Stimulated activated naive CD8-positive, alpha-beta T cell treated with anti-CD3 and anti-CD28 coated beads, Interleukin-15, Interleukin-2, amounts not matched to agents 100 ng/mL and 50 ng/mL, for 24 hours (primary cell): Measurements from ENCODE around the gene P2RY6.

Experiments
- H3K27ac Mint-ChIP-seq: one replicate; pipeline ENCODE4 v1.8.0; 2021; ENCODE audit warnings: mild to moderate bottlenecking, mixed read lengths
- H3K27me3 Mint-ChIP-seq: one replicate; pipeline ENCODE4 v1.8.0; 2021; ENCODE audit warnings: mixed read lengths
- H3K36me3 Mint-ChIP-seq: one replicate; pipeline ENCODE4 v1.8.0; 2021; ENCODE audit warnings: low read depth, mixed read lengths
- H3K4me1 Mint-ChIP-seq: one replicate; pipeline ENCODE4 v1.8.0; 2021; ENCODE audit warnings: low read depth, mixed read lengths
- H3K4me3 Mint-ChIP-seq: one replicate; pipeline ENCODE4 v1.8.0; 2021; ENCODE audit warnings: mild to moderate bottlenecking, mixed read lengths
- H3K9me3 Mint-ChIP-seq: one replicate; pipeline ENCODE4 v1.8.0; 2021; ENCODE audit warnings: mixed read lengths

P2RY6 gene

DNA sequence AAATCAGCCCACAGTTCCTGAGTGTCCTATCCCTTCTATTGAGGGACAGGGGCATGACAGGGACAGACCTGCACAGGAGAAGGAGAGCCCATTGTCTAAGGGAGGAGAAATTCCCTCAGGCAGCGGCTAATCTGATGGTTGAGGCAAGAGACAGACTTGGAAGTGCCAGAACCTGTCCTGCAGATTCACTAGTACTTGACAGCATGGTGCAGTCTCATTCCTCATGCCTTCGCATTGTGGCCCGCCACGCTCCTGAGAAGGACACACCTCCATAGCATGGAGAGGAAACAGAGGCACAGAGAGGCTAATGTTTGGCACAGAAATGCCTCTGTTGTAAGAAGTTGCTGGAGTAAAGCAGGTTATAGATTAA is 3.2 kb downstream of the P2RY6 start:
- H3K4me1 Mint-ChIP-seq = no peaks in the 10 kb centered on the region
- no peaks in the 10 kb centered on the region for H3K27me3 Mint-ChIP-seq
- no peak overlapping the region for H3K27ac Mint-ChIP-seq
- no peak overlapping the region for H3K4me3 Mint-ChIP-seq
- H3K9me3 Mint-ChIP-seq = no peaks in the 10 kb centered on the region
- H3K36me3 Mint-ChIP-seq = no peaks in the 10 kb centered on the region

GRCh38 chr11:73277467-73277866 is 5.3 kb downstream of the P2RY6 start:
- Mint-ChIP-seq H3K9me3 (no peaks in the 10 kb centered on the region), H3K27ac (no peak overlapping the region), H3K36me3 (no peaks in the 10 kb centered on the region), H3K4me3 (no peak overlapping the region), H3K27me3 (no peaks in the 10 kb centered on the region), H3K4me1 (no peaks in the 10 kb centered on the region)

- Mint-ChIP-seq H3K27me3 (no peaks in the 10 kb centered on the region), H3K4me3 (no peak overlapping the region), H3K9me3 (no peaks in the 10 kb centered on the region), H3K4me1 (no peaks in the 10 kb centered on the region), H3K27ac (no peak overlapping the region), H3K36me3 (no peaks in the 10 kb centered on the region)
These were observed 8.5 kb downstream of the P2RY6 start for GRCh38 chr11:73280626-73281025.

DNA sequence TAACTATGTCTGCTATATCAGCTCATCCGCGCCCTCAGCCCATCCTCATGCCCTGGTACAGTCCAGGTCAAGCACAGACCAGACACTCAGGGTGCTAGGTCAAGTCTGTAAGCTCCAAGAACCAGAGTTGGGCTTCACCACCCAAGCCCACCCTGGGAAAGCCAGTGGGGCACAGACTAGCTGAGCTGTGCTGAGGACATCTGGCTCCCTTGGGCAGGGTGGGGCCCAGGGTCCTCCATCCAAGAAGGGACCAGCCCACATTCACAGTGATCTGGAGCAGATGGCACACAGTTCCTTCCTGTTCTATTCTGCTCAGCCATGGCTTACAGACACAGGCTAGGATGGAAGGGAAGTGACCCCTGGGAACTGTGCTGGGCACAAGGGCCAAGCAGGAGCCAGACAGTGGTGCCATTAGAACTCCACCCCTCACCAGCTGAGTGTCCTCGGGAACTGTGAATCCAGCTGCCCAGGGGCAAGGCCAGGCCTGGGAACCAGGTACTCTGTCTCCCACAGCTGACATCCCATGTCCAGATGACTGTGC is 9.1 kb downstream of the P2RY6 start:
- Mint-ChIP-seq H3K36me3 (no peaks in the 10 kb centered on the region), H3K9me3 (no peaks in the 10 kb centered on the region), H3K27ac (no peak overlapping the region), H3K27me3 (no peaks in the 10 kb centered on the region), H3K4me1 (no peaks in the 10 kb centered on the region), H3K4me3 (no peak overlapping the region)

DNA sequence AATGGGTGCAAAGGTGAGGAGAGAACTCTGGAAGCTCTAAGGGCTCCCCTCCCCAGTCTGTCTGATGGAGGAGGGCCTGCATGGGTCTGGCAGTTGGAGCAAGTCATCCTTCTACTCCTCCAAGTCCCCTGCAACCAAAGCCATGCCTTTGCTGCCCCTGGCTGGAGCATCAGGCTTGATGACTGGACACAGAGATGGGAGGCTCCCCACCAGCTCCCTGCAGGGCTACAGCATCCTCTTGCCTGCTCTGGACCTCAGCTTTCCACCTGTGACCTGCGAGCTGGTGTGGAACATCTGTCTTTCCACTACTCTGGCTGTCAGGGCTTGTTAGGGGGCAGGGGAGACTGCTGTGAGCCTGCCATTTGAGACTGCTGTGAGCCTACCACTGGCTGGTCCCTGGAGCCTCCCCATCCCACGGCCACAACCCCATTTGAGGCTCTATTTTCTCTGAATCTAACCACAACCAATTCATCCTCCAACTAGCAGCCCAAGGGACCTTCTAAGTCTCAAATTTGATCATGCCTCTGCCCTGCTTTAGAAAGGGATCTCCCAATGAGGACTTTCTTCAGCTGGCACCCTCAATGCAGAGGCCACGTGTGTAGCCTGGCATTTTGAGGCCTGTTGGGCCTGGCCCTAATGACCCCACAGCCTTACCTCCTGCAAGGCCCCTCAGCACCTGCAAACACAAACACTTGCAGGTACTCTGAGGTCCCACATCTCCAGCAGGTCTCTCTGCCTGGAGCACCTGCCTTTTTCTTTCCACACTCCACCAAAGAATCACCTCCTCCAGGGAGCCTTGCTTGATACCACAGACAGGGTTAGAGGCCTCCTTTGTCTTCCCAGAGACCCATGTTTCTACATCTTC is 9.9 kb downstream of the P2RY6 start:
- no peaks in the 10 kb centered on the region for H3K9me3 Mint-ChIP-seq
- H3K27me3 Mint-ChIP-seq = no peaks in the 10 kb centered on the region
- no peak overlapping the region for H3K4me3 Mint-ChIP-seq

DNA sequence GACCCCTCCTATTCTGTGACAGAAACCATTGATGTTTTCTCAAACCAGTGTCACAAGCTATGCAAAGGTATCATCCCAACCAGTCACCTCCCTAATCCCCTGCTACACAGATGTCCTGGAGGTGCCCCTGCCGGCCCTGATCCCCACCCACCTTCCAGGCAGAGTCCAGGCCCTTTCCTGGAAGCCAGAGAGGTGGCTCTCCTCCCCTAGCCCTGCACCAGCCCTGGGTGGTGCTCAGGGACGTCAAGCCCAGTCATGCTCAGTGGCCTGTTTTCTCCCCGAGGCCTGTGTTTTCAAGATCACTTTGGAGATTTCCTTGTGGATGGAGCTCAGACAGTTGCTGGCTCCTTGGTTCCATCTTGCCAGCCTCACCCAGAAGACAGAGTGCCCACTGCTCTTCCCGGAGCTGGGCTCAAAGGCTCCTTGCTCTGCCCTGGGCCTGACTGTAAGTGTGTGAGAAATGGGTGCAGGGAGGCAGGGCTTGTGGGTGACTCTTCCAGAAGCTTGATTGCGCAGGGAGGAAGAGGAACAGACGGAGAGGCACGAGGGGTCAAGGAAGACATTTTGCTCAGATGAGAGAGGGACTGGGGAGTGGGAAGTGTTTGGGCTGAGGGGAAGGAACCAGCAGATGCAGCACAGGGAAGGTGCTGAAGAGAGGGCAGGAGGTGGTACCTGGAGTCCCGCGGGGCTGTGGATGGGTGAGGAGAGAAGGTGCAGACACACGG is 11.3 kb downstream of the P2RY6 start:
- Mint-ChIP-seq H3K27me3 (no peaks in the 10 kb centered on the region), H3K27ac (no peak overlapping the region), H3K4me1 (peaks cover 6% of the 10 kb centered on the region), H3K36me3 (no peaks in the 10 kb centered on the region), H3K4me3 (no peak overlapping the region), H3K9me3 (no peaks in the 10 kb centered on the region)

More for the DNA sequence above, 9.9 kb downstream of the P2RY6 start:
- Mint-ChIP-seq H3K27ac (no peak overlapping the region), H3K36me3 (no peaks in the 10 kb centered on the region), H3K4me1 (no peaks in the 10 kb centered on the region)

- Mint-ChIP-seq H3K4me3 (no peak overlapping the region), H3K27me3 (no peaks in the 10 kb centered on the region), H3K27ac (peak overlapping the region; percentile 38), H3K9me3 (no peaks in the 10 kb centered on the region), H3K36me3 (no peaks in the 10 kb centered on the region), H3K4me1 (peaks cover 11% of the 10 kb centered on the region)
These were observed 12.0 kb downstream of the P2RY6 start for GRCh38 chr11:73284106-73284505.

DNA sequence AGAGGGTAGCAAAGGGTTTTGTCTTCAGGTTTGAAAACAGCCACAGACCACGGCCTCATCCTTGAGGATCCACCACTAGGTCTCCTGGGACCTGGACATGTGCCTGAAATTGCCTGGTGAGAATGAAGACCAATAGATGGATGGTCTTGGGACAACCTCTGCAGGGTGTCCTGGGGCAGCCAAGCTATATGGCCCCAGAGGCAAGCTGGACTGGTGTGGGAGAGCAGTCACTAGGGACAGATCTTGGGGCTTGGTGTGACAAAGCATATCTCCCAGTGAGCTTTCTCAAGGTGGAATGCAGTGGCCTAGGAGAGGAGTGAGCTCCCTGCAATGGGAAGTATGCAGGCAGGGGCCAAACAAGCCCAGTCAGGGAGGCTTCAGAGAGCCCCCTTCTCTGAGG is 13.6 kb downstream of the P2RY6 start:
- Mint-ChIP-seq H3K27ac (no peak overlapping the region), H3K4me1 (peaks cover 16% of the 10 kb centered on the region), H3K27me3 (no peaks in the 10 kb centered on the region), H3K4me3 (no peak overlapping the region), H3K9me3 (no peaks in the 10 kb centered on the region), H3K36me3 (no peaks in the 10 kb centered on the region)

DNA sequence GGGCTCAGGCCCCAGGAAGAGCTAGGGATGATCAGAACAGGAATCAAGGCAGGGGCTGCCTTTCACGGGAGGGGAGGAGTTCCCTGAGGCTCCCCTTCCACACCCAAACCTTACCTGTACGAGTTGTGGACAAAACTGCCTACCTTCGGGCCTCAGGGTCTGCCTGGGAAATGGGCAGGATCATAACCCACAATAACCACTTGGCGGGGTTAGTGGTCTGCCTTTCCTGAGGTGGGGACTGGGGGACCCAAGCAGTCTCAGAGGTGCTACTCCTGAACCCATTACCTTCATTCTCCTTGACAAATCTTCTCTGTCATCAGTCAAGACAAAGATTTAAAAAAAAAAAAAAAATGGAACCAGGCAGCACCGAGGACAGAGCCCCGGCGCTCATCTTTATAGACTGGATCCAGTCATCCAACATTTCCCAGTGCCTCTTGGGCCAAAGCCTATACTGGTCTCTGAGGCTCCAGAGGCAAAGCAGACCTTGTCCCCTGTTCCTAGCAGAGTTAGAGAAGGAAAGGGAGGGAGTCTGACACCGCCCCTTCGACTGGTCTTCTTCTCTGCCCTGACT is 14.2 kb downstream of the P2RY6 start:
- H3K27ac Mint-ChIP-seq = no peak overlapping the region
- H3K9me3 Mint-ChIP-seq = no peaks in the 10 kb centered on the region
- H3K4me3 Mint-ChIP-seq = no peak overlapping the region
- no peaks in the 10 kb centered on the region for H3K27me3 Mint-ChIP-seq
- peaks cover 16% of the 10 kb centered on the region for H3K4me1 Mint-ChIP-seq
- no peaks in the 10 kb centered on the region for H3K36me3 Mint-ChIP-seq

DNA sequence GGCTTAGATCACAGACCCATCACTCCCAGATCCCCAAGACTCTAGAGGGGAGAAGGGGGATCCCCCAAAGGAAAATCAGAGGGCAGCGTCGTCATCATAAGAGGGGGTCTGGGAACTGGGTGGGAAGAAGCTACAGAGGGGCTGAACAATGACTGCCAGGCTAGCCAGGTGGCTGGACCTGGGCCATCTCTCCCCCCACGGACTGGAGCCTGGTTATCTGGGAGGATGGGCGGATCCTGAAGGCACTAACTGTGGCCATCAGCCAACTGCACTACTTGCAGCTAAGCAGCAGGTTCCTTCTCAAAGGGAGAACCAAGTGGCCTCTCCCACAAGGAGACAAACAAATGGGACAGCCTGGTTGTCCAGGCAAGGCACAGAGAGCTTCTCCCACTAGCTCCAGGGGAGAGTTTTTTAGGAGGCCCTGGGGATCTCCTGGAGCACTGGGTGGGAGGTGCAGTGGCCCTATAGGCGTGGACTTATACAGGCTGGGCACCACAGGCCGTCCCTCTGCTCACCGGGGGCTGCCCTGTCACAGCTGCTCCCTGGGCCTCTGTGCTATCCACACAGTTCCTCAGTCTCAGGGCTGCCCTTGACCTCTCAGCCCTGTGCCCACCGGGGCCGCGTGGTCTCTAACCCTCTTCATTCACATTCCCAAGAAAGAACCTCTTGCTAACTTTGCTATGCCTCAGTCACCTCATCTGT is 15.4 kb downstream of the P2RY6 start:
- Mint-ChIP-seq H3K9me3 (no peaks in the 10 kb centered on the region), H3K36me3 (no peaks in the 10 kb centered on the region), H3K27ac (no peak overlapping the region), H3K4me1 (peaks cover 16% of the 10 kb centered on the region), H3K27me3 (peaks cover 3% of the 10 kb centered on the region), H3K4me3 (no peak overlapping the region)

DNA sequence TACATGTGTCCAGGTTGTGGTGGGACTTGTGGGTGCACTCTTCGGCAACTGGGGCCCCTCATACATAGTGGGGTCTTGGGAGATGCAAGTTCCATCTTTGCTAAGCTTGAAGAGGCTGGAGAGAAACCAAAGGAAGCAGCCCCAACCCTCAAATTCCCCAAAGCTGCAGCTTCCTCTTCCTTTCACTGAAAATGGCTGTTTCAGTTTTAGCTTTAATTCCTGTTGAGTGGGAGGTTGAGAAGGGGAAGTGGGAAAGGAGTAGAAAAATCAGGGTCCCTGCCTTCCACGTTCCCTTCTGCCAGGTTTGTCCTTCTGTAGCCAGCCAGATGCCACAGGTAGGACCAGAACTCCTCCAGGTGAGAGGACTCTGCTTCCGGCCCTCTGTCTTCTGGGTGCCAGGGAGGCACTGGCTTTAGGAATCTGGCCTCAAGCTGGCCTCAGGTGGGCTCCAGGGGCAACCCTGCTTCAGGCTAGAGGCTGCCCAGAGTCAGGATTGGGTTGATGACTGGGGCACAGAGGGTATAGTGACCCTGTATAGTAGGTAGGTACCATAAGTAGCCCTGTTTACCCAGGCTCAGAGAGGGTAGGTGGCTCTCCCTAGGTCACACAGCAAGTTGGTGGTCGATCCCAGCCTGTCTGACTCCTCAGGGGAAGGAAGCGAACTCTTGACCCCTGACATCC is 16.2 kb downstream of the P2RY6 start:
- no peak overlapping the region for H3K4me3 Mint-ChIP-seq
- peaks cover 16% of the 10 kb centered on the region for H3K4me1 Mint-ChIP-seq
- no peak overlapping the region for H3K27ac Mint-ChIP-seq
- no peaks in the 10 kb centered on the region for H3K9me3 Mint-ChIP-seq
- H3K27me3 Mint-ChIP-seq = peaks cover 3% of the 10 kb centered on the region
- no peaks in the 10 kb centered on the region for H3K36me3 Mint-ChIP-seq

DNA sequence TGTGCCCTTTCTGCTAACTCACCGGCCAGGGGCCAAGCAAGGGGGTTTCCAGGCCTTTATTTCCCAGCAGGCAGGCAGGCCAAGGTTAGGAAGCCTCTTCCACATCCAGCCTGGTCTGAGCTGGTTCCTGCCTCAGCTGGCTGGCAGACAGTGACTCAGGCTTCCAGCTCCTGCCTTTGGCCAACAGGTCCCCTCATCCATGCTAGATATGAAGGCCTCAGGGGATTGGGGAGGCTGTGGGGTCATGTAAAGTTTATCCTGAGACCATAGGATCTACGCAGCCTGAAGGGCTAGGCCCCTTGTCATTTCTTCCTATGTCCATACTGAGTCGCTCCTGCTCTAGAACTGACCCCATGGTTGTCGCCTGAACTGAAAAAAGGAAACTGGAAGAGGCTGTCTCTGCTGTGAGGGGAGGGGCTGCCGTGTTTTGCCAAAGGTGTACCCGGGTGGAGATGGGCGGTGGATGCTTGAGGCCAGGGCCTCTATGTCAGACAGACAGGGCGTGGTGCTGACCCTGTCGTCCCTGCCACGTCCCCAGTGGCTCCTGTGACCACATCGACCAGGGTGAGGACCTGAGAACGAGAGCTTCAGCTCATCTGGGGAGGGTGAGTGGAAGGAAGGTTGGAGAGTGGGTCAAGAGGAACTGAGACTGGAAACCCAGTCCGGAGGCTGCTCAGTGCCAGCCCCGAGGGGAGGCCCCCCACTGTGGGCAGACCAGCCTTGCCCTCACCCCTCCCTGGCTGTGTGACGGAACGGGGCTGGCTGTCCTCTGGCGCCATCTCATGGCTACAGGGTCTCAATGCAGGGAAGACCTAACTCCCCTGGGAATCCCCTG is 17.0 kb downstream of the P2RY6 start:
- Mint-ChIP-seq H3K9me3 (no peaks in the 10 kb centered on the region), H3K4me3 (peak overlapping the region; percentile 35), H3K4me1 (peaks cover 16% of the 10 kb centered on the region)

DNA sequence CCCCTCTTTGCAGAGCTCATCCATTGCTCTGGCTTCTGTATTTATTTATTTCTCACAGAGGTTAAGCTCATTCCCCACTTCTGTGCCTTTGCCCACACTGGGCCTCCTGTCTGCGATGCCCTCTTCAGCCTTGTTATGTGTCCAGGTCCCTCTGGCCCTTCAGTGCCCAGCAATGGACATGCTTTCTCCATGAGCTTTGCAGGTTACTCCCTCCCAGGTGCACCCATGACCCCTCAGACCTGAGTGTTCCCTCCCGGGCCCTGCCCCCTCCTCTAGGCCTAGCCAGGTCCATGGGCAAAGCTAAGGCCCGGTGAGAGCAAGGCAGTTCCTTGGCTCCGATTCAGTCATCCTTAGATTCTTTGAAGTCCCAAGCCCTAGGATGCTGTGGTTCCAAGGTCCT is 18.4 kb downstream of the P2RY6 start:
- H3K4me3 Mint-ChIP-seq = no peak overlapping the region
- H3K27ac Mint-ChIP-seq = no peak overlapping the region

More for the DNA sequence above, 17.0 kb downstream of the P2RY6 start:
- Mint-ChIP-seq H3K27ac (peak overlapping the region; percentile 73), H3K27me3 (peaks cover 3% of the 10 kb centered on the region), H3K36me3 (no peaks in the 10 kb centered on the region)

More for the DNA sequence above, 18.4 kb downstream of the P2RY6 start:
- Mint-ChIP-seq H3K27me3 (peaks cover 3% of the 10 kb centered on the region), H3K9me3 (no peaks in the 10 kb centered on the region), H3K4me1 (peaks cover 21% of the 10 kb centered on the region), H3K36me3 (no peaks in the 10 kb centered on the region)
